Mucosa of descending colon (tissue), 3 donors: ENCODE data around the gene RB1. TPM values are rescaled to one million over a fixed set of nuclear protein-coding genes. Genes with fewer than 3 reads are reported as not detected.

Experiments used
- ATAC-seq: fragments of 200-7000 bp; cut with Tn5 transposase; one replicate; pipeline ENCODE4 v1.9.1; 2020; ENCODE audit warnings: mild to moderate bottlenecking, moderate library complexity
- DNase-seq, 3 donors: peaks; one replicate each; pipeline ENCODE4 v3.0.0-alpha.2; 2020
- H3K36me3 ChIP-seq: fragments of 200-600 bp; one replicate; pipeline ENCODE4 v1.8.0; 2021; ENCODE audit warnings: low read depth, mild to moderate bottlenecking
- H3K4me1 ChIP-seq: fragments of 200-600 bp; one replicate; pipeline ENCODE4 v1.8.0; 2021; ENCODE audit warnings: low read depth, mild to moderate bottlenecking
- H3K4me3 ChIP-seq: fragments of 200-600 bp; one replicate; pipeline ENCODE4 v1.8.0; 2021; ENCODE audit warnings: mild to moderate bottlenecking
- H3K9me3 ChIP-seq: fragments of 200-600 bp; one replicate; pipeline ENCODE4 v1.8.0; 2021; ENCODE audit warnings: mild to moderate bottlenecking
- CTCF ChIP-seq: fragments of 200-600 bp; IDR thresholded peaks from one replicate; pipeline ENCODE4 v1.8.0; 2022; ENCODE audit warnings: antibody characterized with exemption, mild to moderate bottlenecking
- intact Hi-C, 2 donors: fragments of 100-400 bp; cut with DNase I in 1 of 2; cut with micrococcal nuclease in 1 of 2; formaldehyde crosslinking; loops; one replicate each; pipeline versions ENCODE4 v1.11.0 to v1.11.1; 2022; cut with DNase I, micrococcal nuclease
- total RNA-seq, 3 donors: library from RNA; stranded (reverse); fragmentation: NEBNext Ultra II Directional in 2 of 3; extraction: Animal tissue kit (Norgen Biotek cat#: 25700) in 2 of 3; gene quantifications; one replicate each; pipeline versions ENCODE4 v1.2.1 to v1.2.4, GENCODE V29; 2021 to 2023
- donor health status: DM: no; HTN: no; CAD: no; lungs with moderate emphysema.
- donor health status: DM: no; HTN: no; CAD: no.
- donor health status: DM: no; HTN: yes; CAD: no.

Gene RB1
- total RNA-seq, 3 donors from 2014 or later, result 23.4 to 30.0 (median 29.3) TPM

DNA sequence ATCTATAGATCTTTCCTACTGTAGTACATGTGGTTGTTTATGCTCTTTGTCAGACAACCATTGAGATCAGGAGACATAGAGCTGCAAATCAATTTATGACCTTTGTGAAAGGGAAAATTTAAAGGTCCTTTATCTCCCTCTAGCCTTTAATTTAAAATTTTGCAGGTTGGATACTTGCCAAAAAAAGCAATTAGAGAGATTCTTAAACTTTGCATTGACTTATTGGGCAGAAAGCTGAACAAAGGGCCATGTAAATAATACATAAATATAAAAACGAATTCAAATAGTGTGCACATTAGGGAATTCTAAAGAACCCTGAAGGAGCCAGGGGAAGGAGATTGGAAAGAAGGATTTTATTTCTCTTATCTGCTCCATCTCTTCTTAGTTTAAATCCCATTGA is 22.0 kb upstream of the RB1 start:
- no peak for TF ChIP-seq CTCF
- intact Hi-C loops, result no loop called here
- ATAC-seq (no peak), DNase-seq (no peak)
- no peak overlapping the region for H3K4me3 ChIP-seq
- H3K36me3 ChIP-seq, result no peaks in the 10 kb centered on the region
- H3K9me3 ChIP-seq, result no peaks in the 10 kb centered on the region
- H3K4me1 ChIP-seq, result no peaks in the 10 kb centered on the region

GRCh38 chr13:48291730-48292129 is 11.8 kb upstream of the RB1 start:
- Histone ChIP-seq H3K4me3 (no peak overlapping the region), H3K9me3 (no peaks in the 10 kb centered on the region), H3K36me3 (no peaks in the 10 kb centered on the region), H3K4me1 (no peaks in the 10 kb centered on the region)
- intact Hi-C loops, result no loop called here
- peak in 1 of 3 donors; percentile 19 for DNase-seq
- ATAC-seq, result peak; percentile 20
- no peak for TF ChIP-seq CTCF

DNA sequence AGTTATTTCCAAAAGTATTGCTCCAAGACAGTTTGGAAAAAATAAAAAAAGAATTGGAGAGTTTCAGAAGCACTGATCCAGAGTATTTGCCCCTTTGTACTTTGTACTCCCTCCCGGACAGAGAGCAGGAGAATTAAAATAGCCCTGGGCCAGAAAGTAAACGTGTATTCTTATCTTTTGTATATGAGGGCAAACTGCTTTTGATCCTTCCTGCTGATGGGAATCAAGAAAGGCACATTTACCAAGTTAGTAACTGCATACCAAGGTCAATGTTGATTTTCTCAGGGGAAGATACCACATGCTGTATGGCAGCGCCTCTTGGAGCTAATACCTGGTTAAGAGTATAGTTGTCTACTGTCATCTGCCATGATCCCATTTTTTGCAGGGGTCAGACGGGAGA is 10.9 kb upstream of the RB1 start:
- no peak for DNase-seq

DNA sequence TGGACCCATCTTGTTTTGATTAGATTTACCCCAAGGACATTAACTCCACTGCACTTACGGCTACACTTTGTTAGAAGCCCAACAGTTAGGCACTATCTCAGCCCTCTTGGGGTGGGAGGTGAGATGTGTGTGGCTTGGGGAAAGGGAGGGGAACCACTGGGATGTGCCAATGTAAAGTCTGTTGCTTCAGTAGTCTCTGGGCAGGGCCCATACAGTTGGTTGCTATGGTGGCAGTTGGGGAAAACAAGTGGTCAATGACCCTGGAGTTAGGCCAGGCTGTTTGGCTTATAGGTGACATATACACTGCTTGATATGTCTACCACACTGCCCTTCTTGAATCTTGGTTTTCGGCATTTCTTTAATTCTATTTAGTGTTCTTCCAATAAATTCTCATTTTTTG is 8.9 kb upstream of the RB1 start:
- no peak for TF ChIP-seq CTCF
- H3K4me3 ChIP-seq, result no peak overlapping the region
- no peaks in the 10 kb centered on the region for H3K4me1 ChIP-seq
- ATAC-seq (no peak), DNase-seq (no peak)
- no peaks in the 10 kb centered on the region for H3K9me3 ChIP-seq
- intact Hi-C loops, result no loop called here
- H3K36me3 ChIP-seq, result no peaks in the 10 kb centered on the region

More for the DNA sequence above, 10.9 kb upstream of the RB1 start:
- Histone ChIP-seq H3K4me3 (no peak overlapping the region), H3K9me3 (no peaks in the 10 kb centered on the region), H3K36me3 (no peaks in the 10 kb centered on the region), H3K4me1 (no peaks in the 10 kb centered on the region)
- ATAC-seq, result no peak
- TF ChIP-seq CTCF, result no peak
- intact Hi-C loops, result no loop called here

- ATAC-seq (no peak), DNase-seq (no peak)
- no peak overlapping the region for H3K4me3 ChIP-seq
- TF ChIP-seq CTCF, result no peak
- H3K36me3 ChIP-seq, result no peaks in the 10 kb centered on the region
- no peaks in the 10 kb centered on the region for H3K4me1 ChIP-seq
- no peaks in the 10 kb centered on the region for H3K9me3 ChIP-seq
- intact Hi-C loops, result no loop called here
Measured at GRCh38 chr13:48295271-48295670, 8.3 kb upstream of the RB1 start.

DNA sequence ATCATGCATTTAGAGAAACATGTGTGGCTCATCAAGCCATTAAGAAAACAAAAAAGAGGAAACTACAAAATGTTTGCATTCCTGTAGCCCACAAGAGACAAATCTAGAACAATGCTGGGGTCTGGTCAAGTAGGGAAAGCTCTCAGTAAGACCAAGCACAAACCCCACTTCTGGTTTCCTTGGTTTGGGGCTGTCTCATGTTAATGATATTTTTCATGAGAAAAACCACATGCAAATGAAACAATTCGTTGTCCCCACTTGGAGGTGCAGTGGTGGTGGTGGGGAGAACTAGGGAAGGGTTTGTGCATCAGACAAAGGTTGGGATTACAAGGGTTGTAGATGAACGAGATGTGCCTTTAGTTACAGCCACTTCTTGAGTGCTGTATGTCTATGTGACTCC is 7.0 kb upstream of the RB1 start:
- ATAC-seq, result no peak
- Histone ChIP-seq H3K9me3 (no peaks in the 10 kb centered on the region), H3K4me1 (no peaks in the 10 kb centered on the region), H3K36me3 (no peaks in the 10 kb centered on the region), H3K4me3 (no peak overlapping the region)
- DNase-seq, result no peak
- intact Hi-C loops, result no loop called here
- TF ChIP-seq CTCF, result no peak
